SK-N-SH treated with all-trans-retinoic acid at 6 μM for 48 hours (cell line): ENCODE data around the gene PPP1R27.

Experiments
- ARNTL ChIP-seq: fragments of 450-650 bp; formaldehyde crosslinking; IDR thresholded peaks from 2 replicates; pipeline ENCODE4 v1.5.0; 2020; ENCODE audit warnings: low read depth, mild to moderate bottlenecking, moderate library complexity, borderline replicate concordance
- CREB5 ChIP-seq: fragments of 250-450 bp; sonication (Bioruptor Pico); IDR thresholded peaks from 2 replicates; pipeline ENCODE4 v1.5.1; 2020; ENCODE audit warnings: low read depth, mild to moderate bottlenecking, moderate library complexity
- CSRNP3 ChIP-seq: fragments of 250-450 bp; sonication (Bioruptor Pico); IDR thresholded peaks from 2 replicates; pipeline ENCODE4 v1.5.1; 2021; ENCODE audit warnings: mild to moderate bottlenecking, moderate library complexity
- GLIS3 ChIP-seq: fragments of 250-450 bp; sonication (Bioruptor Pico); IDR thresholded peaks from 2 replicates; pipeline ENCODE4 v1.5.0; 2020; ENCODE audit warnings: mild to moderate bottlenecking, moderate library complexity
- ISL1 ChIP-seq: fragments of 250-450 bp; sonication (Bioruptor Pico); IDR thresholded peaks from 2 replicates; pipeline ENCODE4 v2.1.2; 2022; ENCODE audit warnings: mild to moderate bottlenecking, moderate library complexity
- OSR1 ChIP-seq: fragments of 250-450 bp; sonication (Bioruptor Pico); IDR thresholded peaks from 2 replicates; pipeline ENCODE4 v1.8.0; 2022; ENCODE audit warnings: moderate library complexity, mild to moderate bottlenecking, inconsistent platforms
- PATZ1 ChIP-seq: fragments of 250-450 bp; sonication (Bioruptor Pico); IDR thresholded peaks from 2 replicates; pipeline ENCODE4 v1.8.0; 2020; ENCODE audit warnings: mild to moderate bottlenecking, moderate library complexity, borderline replicate concordance
- PPARA ChIP-seq: fragments of 250-450 bp; sonication (Bioruptor Pico); IDR thresholded peaks from 2 replicates; pipeline ENCODE4 v1.5.0; 2020; ENCODE audit warnings: mild to moderate bottlenecking, borderline replicate concordance
- RARB ChIP-seq: fragments of 250-450 bp; sonication (Bioruptor Pico); IDR thresholded peaks from 2 replicates; pipeline ENCODE4 v1.8.0; 2021; ENCODE audit warnings: mild to moderate bottlenecking, moderate library complexity
- TCF4 ChIP-seq: fragments of 250-450 bp; sonication (Bioruptor Pico); IDR thresholded peaks from 2 replicates; pipeline ENCODE4 v1.8.0; 2021; ENCODE audit warnings: mild to moderate bottlenecking, moderate library complexity, borderline replicate concordance
- TOX ChIP-seq: fragments of 250-450 bp; sonication (Bioruptor Pico); IDR thresholded peaks from 2 replicates; pipeline ENCODE4 v1.8.0; 2021; ENCODE audit warnings: mild to moderate bottlenecking, moderate library complexity, borderline replicate concordance
- TSHZ2 ChIP-seq: fragments of 250-450 bp; sonication (Bioruptor Pico); IDR thresholded peaks from 2 replicates; pipeline ENCODE4 v1.5.0; 2020; ENCODE audit warnings: mild to moderate bottlenecking, moderate library complexity
- ZFP3 ChIP-seq: fragments of 250-450 bp; sonication (Bioruptor Pico); IDR thresholded peaks from 2 replicates; pipeline ENCODE4 v1.5.0; 2020; ENCODE audit warnings: mild to moderate bottlenecking, moderate library complexity
- ZNF8 ChIP-seq: fragments of 450-650 bp; formaldehyde crosslinking; IDR thresholded peaks from 2 replicates; pipeline ENCODE4 v1.5.0; 2020; ENCODE audit warnings: mild to moderate bottlenecking, moderate library complexity

GRCh38 chr17:81832608-81833159, 2.2 kb downstream of the PPP1R27 start:
- TF ChIP-seq OSR1 (CRISPR knock-in tag) (no peak), TOX (CRISPR knock-in tag) (no peak), PPARA (no peak), GLIS3 (CRISPR knock-in tag) (no peak), ZNF8 (CRISPR knock-in tag) (no peak), PATZ1 (no peak), TSHZ2 (CRISPR knock-in tag) (no peak), RARB (no peak), CSRNP3 (CRISPR knock-in tag) (no peak), ARNTL (CRISPR knock-in tag) (no peak), TCF4 (CRISPR knock-in tag) (no peak), ZFP3 (CRISPR knock-in tag) (no peak), ISL1 (CRISPR knock-in tag) (no peak), CREB5 (CRISPR knock-in tag) (no peak)
